ENCODE results near the gene RGS3.

- TF ChIP-seq ZNF707 (tag by site-specific recombination; IDR thresholded peaks at IDR 0.05), result no peak
- TF ChIP-seq CTCF (tag by site-specific recombination; IDR thresholded peaks at IDR 0.05), result no peak
- TF ChIP-seq ZNF354C (tag by site-specific recombination; IDR thresholded peaks at IDR 0.05; ENCODE audit: borderline replicate concordance, low read depth), result no peak
- TF ChIP-seq PBX3 (CRISPR knock-in tag; IDR thresholded peaks at IDR 0.05), result no peak
- no peak for TF ChIP-seq ATF2 (tag by site-specific recombination; IDR thresholded peaks at IDR 0.05; ENCODE audit: low read depth)
- TF ChIP-seq TCF7L2 (IDR thresholded peaks at IDR 0.05; ENCODE audit: borderline replicate concordance, low read depth, low read length), result no peak
- no peak for TF ChIP-seq KLF9 (tag by site-specific recombination; IDR thresholded peaks at IDR 0.05; ENCODE audit: low read depth)
- TF ChIP-seq ZNF580 (tag by site-specific recombination; IDR thresholded peaks at IDR 0.05), result no peak
- TF ChIP-seq GFI1B (tag by site-specific recombination; IDR thresholded peaks at IDR 0.05), result no peak
- TF ChIP-seq ZNF76 (tag by site-specific recombination; IDR thresholded peaks at IDR 0.05; ENCODE audit: borderline replicate concordance, low read depth), result no peak
- TF ChIP-seq ZBTB1 (tag by site-specific recombination; IDR thresholded peaks at IDR 0.05), result no peak
- TF ChIP-seq ZNF629 (tag by site-specific recombination; IDR thresholded peaks at IDR 0.05), result no peak
Observed at GRCh38 chr9:113573046-113573958, 109.8 kb downstream of the RGS3 start.

Measured in HEK293 (cell line).